PC-3 (cell line): Measurements from ENCODE around the gene VASP. TPM values are rescaled to one million over a fixed set of nuclear protein-coding genes. Genes with fewer than 3 reads are reported as not detected.

Experiments used
- ATAC-seq: fragments of 200-7000 bp; cut with Tn5 transposase; 2 replicates; pipeline ENCODE4 v1.9.1; 2020; ENCODE audit warnings: mild to moderate bottlenecking, moderate library complexity
- BruUV-seq: library from RNA; stranded (reverse); fragments of 400-500 nt; replicated peaks from 2 replicates; lab custom pipeline; 2021; lab: Mats Ljungman, UMichigan
- CTCF ChIA-PET: fragments of 300-600 bp; sonication (Branson Sonifier 250); formaldehyde crosslinking; loops from one replicate; lab custom pipeline; 2022; ENCODE audit warnings: antibody characterized with exemption; lab: Charles Lee
- POLR2A ChIA-PET: fragments of 300-600 bp; sonication (Branson Sonifier 250); formaldehyde crosslinking; loops from one replicate; lab custom pipeline; 2022; ENCODE audit warnings: antibody characterized with exemption; ENCODE audit not compliant: unreplicated experiment; lab: Charles Lee
- DNase-seq: peaks from one replicate; pipeline ENCODE4 v3.0.0-alpha.2; 2015
- H2AFZ ChIP-seq: fragments of 300-600 bp; sonication (generic); 2 replicates; pipeline ENCODE4 v1.6.0; 2016; ENCODE audit warnings: antibody characterized with exemption, low read length
- H3F3A ChIP-seq: fragments of 300-600 bp; sonication (generic); one replicate; pipeline ENCODE4 v1.6.0; 2017; ENCODE audit warnings: antibody characterized with exemption, low read length, control low read depth, mild to moderate bottlenecking; ENCODE audit not compliant: unreplicated experiment
- H3K27ac ChIP-seq: fragments of 300-600 bp; sonication (generic); 2 replicates; pipeline ENCODE4 v1.5.1; 2016; ENCODE audit warnings: mild to moderate bottlenecking, low read length
- H3K27me3 ChIP-seq: fragments of 300-600 bp; sonication (generic); 2 replicates; pipeline ENCODE4 v1.6.1; 2016; ENCODE audit warnings: low read length, mixed read lengths
- H3K36me3 ChIP-seq: fragments of 300-600 bp; sonication (generic); 2 replicates; pipeline ENCODE4 v1.6.1; 2016; ENCODE audit warnings: low read depth, mixed run types, low read length, mixed read lengths
- H3K4me1 ChIP-seq: fragments of 300-600 bp; sonication (generic); 2 replicates; pipeline ENCODE4 v1.5.1; 2016; ENCODE audit warnings: low read length; ENCODE audit not compliant: insufficient read depth
- H3K4me2 ChIP-seq: fragments of 300-600 bp; sonication (generic); 2 replicates; pipeline ENCODE4 v1.6.0; 2016; ENCODE audit warnings: low read length
- H3K4me3 ChIP-seq: fragments of 300-600 bp; sonication (generic); 2 replicates; pipeline ENCODE4 v1.5.1; 2016; ENCODE audit warnings: mild to moderate bottlenecking, low read length, mixed read lengths
- H3K79me2 ChIP-seq: fragments of 300-600 bp; sonication (generic); 2 replicates; pipeline ENCODE4 v1.6.1; 2017; ENCODE audit warnings: low read length, mixed read lengths
- H3K9ac ChIP-seq: fragments of 300-600 bp; sonication (generic); 2 replicates; pipeline ENCODE4 v1.6.0; 2016; ENCODE audit warnings: mild to moderate bottlenecking, low read length
- H3K9me2 ChIP-seq: fragments of 300-600 bp; sonication (generic); replicated peaks from 2 replicates; pipeline ENCODE4 v1.6.1; 2016; ENCODE audit warnings: mixed run types, low read length, mixed read lengths
- H3K9me3 ChIP-seq: fragments of 300-600 bp; sonication (generic); 2 replicates; pipeline ENCODE4 v1.6.1; 2016; ENCODE audit warnings: low read length, mixed read lengths
- H4K20me1 ChIP-seq: fragments of 300-600 bp; sonication (generic); 2 replicates; pipeline ENCODE4 v1.6.1; 2016; ENCODE audit warnings: low read length, mixed read lengths
- EZH2 ChIP-seq: fragments of 300-600 bp; sonication (generic); IDR thresholded peaks from one replicate; pipeline ENCODE4 v1.6.1; 2017; ENCODE audit warnings: antibody characterized with exemption, mild to moderate bottlenecking, low read length; ENCODE audit not compliant: unreplicated experiment
- EZH2phosphoT487 ChIP-seq: fragments of 300-600 bp; sonication (generic); IDR thresholded peaks from 2 replicates; pipeline ENCODE4 v1.6.1; 2018; ENCODE audit warnings: mild to moderate bottlenecking, antibody characterized with exemption, low read length, borderline replicate concordance
- intact Hi-C: fragments of 100-400 bp; cut with micrococcal nuclease; formaldehyde crosslinking; loops from 2 replicates; pipeline ENCODE4 v1.9.0; 2023
- total RNA-seq: library from RNA; depleted of rRNA; stranded (reverse); fragments of >200 nt; gene quantifications from 2 replicates; pipeline ENCODE4 v1.2.3, GENCODE V29; 2014
- TF ChIP-seq, protein P1 (sequence below): fragments of 300-600 bp; sonication (generic); conservative IDR thresholded peaks from 2 replicates; pipeline ENCODE4 v1.5.1; 2017; ENCODE audit warnings: antibody characterized with exemption, low read depth, mild to moderate bottlenecking, low read length

Gene VASP
- total RNA-seq, 1 experiment from 2014 or later: 120 TPM

DNA sequence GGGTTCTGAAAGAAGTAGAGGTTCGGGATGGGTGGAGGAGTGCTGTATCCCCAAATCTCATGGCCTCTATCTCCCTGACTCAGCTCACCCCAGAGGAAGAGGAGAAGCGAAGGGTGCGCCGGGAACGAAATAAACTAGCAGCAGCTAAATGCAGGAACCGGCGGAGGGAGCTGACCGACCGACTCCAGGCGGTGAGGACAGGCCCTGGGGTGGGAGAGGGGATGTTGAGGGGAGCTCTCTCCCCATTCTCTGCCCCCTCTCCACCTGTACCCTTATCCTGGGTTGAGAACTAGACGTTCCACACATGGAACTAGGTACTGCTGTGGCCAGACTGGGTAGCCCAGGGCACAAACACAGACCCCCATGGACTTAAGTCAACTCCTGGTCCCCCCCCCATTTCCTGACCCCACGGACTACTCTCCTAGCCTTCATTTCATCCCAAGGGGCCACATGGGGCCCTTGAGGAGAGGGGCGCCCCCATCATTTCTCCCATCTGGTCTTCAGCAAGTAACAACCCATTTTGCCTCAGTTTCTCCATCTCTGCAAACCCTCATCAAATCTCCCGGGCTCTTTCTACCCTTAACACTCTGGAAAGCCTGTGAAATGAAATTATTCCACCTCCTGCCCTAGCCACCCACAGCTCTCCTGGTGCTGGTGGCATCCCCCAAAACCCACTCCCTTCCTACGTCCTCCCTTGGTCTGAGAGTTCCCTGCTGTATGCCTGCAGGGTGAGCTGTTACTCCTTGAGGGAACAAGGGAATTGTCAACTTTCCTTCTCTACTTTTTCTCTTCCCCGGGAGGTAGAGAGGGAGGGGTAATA, 36.0 kb upstream of the VASP start:
- Histone ChIP-seq H3K9me3 (no peaks in the 10 kb centered on the region), H3K9ac (no peak overlapping the region), H3K36me3 (no peaks in the 10 kb centered on the region), H3K27me3 (no peaks in the 10 kb centered on the region), H4K20me1 (peaks cover 33% of the 10 kb centered on the region), H3K4me3 (peak overlapping the region; percentile 79; the same call in 1 of the 2 replicates), H3K27ac (no peak overlapping the region), H3K79me2 (peaks cover 16% of the 10 kb centered on the region), H3K4me1 (peaks cover 11% of the 10 kb centered on the region), H2AFZ (no peak overlapping the region), H3F3A (no peaks in the 10 kb centered on the region), H3K9me2 (no peaks in the 10 kb centered on the region), H3K4me2 (peak overlapping the region; percentile 97)
- POLR2A ChIA-PET: no interaction called here
- CTCF ChIA-PET: no interaction called here
- ATAC-seq: no peak
- intact Hi-C loops: no loop called here
- no peak for DNase-seq
- TF ChIP-seq EZH2phosphoT487: no peak
- TF ChIP-seq, protein P1, sequence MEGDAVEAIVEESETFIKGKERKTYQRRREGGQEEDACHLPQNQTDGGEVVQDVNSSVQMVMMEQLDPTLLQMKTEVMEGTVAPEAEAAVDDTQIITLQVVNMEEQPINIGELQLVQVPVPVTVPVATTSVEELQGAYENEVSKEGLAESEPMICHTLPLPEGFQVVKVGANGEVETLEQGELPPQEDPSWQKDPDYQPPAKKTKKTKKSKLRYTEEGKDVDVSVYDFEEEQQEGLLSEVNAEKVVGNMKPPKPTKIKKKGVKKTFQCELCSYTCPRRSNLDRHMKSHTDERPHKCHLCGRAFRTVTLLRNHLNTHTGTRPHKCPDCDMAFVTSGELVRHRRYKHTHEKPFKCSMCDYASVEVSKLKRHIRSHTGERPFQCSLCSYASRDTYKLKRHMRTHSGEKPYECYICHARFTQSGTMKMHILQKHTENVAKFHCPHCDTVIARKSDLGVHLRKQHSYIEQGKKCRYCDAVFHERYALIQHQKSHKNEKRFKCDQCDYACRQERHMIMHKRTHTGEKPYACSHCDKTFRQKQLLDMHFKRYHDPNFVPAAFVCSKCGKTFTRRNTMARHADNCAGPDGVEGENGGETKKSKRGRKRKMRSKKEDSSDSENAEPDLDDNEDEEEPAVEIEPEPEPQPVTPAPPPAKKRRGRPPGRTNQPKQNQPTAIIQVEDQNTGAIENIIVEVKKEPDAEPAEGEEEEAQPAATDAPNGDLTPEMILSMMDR: no peak
- TF ChIP-seq EZH2: no peak
- BruUV-seq: no TSS peak

DNA sequence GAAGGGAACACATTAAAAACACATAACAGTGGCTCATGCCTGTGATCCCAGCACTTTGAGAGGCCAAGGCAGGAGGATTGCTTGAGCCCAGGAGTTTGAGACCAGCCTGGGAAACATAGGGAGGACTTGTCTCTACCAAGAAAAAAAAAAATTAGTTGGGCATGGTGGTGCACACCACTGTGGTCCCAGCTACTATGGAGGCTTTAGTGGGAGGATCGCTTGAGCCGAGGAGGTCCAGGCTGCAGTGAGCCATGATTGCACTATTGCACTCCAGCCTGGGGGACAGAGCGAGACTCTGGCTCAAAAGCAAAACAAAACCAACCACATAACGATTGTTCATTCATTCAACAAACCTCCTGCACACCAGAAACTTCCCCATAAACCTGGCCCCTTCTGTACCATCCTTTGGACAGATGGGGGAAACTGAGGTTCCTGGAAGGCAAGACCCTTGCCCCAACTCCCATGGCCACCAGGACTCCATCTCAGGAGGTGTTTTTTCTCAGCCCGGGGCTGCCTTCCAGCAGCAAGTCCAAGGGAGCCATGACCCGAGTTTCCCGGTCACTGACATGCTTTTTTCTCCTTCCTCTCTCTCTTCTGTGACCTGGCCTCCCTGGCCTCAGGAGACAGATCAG, 35.2 kb upstream of the VASP start:
- Histone ChIP-seq H3K9ac (no peak overlapping the region), H3K79me2 (peaks cover 16% of the 10 kb centered on the region), H3K27me3 (no peaks in the 10 kb centered on the region), H3K4me1 (peaks cover 11% of the 10 kb centered on the region), H3K27ac (no peak overlapping the region), H2AFZ (no peak overlapping the region), H3K9me3 (no peaks in the 10 kb centered on the region), H3K9me2 (no peaks in the 10 kb centered on the region), H3K4me2 (no peak overlapping the region), H4K20me1 (peaks cover 33% of the 10 kb centered on the region), H3F3A (no peaks in the 10 kb centered on the region), H3K36me3 (no peaks in the 10 kb centered on the region), H3K4me3 (no peak overlapping the region)
- DNase-seq (no peak), ATAC-seq (no peak)
- CTCF ChIA-PET: no interaction called here
- TF ChIP-seq EZH2 (no peak), EZH2phosphoT487 (no peak)
- TF ChIP-seq, protein P1: no peak
- POLR2A ChIA-PET: no interaction called here
- no TSS peak for BruUV-seq
- intact Hi-C loops: no loop called here
